Astrocyte (in vitro differentiated cells and primary cell): ENCODE results near the gene CRB3. TPM values are rescaled to one million over a fixed set of nuclear protein-coding genes. Genes with fewer than 3 reads are reported as not detected.

ENCODE experiments used
- DNase-seq: peaks from one replicate; pipeline ENCODE4 v3.0.0-alpha.2; 2010; ENCODE audit warnings: low read depth
- FAIRE-seq: peaks from 2 replicates; lab custom pipeline; 2011; peaks lifted over from hg19 to GRCh38; lab: Jason Lieb, UNC
- H2AFZ ChIP-seq: 2 replicates; pipeline ENCODE4 v1.6.0; 2012; ENCODE audit warnings: low read depth, low read length, inconsistent platforms
- H3K27ac ChIP-seq: 2 replicates; pipeline ENCODE4 v1.5.1; 2011; ENCODE audit warnings: low read depth, low read length, inconsistent platforms
- H3K27me3 ChIP-seq: 2 replicates; pipeline ENCODE4 v1.6.0; 2011; ENCODE audit warnings: low read length, inconsistent platforms; ENCODE audit not compliant: insufficient read depth
- H3K36me3 ChIP-seq: 2 replicates; pipeline ENCODE4 v1.5.1; 2011; ENCODE audit warnings: low read length, inconsistent platforms; ENCODE audit not compliant: insufficient read depth
- H3K4me1 ChIP-seq: 2 replicates; pipeline ENCODE4 v1.5.1; 2011; ENCODE audit warnings: low read length, inconsistent platforms; ENCODE audit not compliant: insufficient read depth
- H3K4me2 ChIP-seq: 2 replicates; pipeline ENCODE4 v1.6.0; 2012; ENCODE audit warnings: low read length, inconsistent platforms
- H3K4me3 ChIP-seq: 2 replicates; pipeline ENCODE4 v1.5.1; 2011; ENCODE audit warnings: low read depth, mild to moderate bottlenecking, low read length, inconsistent platforms; ENCODE audit not compliant: insufficient read depth
- H3K79me2 ChIP-seq: 2 replicates; pipeline ENCODE4 v1.6.0; 2012; ENCODE audit warnings: mild to moderate bottlenecking, low read length, inconsistent platforms; ENCODE audit not compliant: insufficient read depth
- H3K9ac ChIP-seq: 2 replicates; pipeline ENCODE4 v1.6.0; 2012; ENCODE audit warnings: mild to moderate bottlenecking, low read length, inconsistent platforms
- H3K9me3 ChIP-seq: 2 replicates; pipeline ENCODE4 v1.5.1; 2012; ENCODE audit warnings: low read depth, mild to moderate bottlenecking, low read length, inconsistent platforms; ENCODE audit not compliant: insufficient read depth
- H4K20me1 ChIP-seq: 2 replicates; pipeline ENCODE4 v1.6.0; 2012; ENCODE audit warnings: low read length, inconsistent platforms; ENCODE audit not compliant: insufficient read depth
- H3K27ac Mint-ChIP-seq: one replicate; pipeline ENCODE4 v1.8.0; 2021; ENCODE audit warnings: mild to moderate bottlenecking, mixed read lengths; ENCODE audit not compliant: unreplicated experiment
- H3K27me3 Mint-ChIP-seq: one replicate; pipeline ENCODE4 v1.8.0; 2021; ENCODE audit warnings: low read depth, mixed read lengths; ENCODE audit not compliant: unreplicated experiment
- H3K36me3 Mint-ChIP-seq: one replicate; pipeline ENCODE4 v1.8.0; 2021; ENCODE audit warnings: low read depth, mixed read lengths; ENCODE audit not compliant: unreplicated experiment
- H3K4me1 Mint-ChIP-seq: one replicate; pipeline ENCODE4 v1.8.0; 2021; ENCODE audit warnings: low read depth, mixed read lengths; ENCODE audit not compliant: unreplicated experiment
- H3K4me3 Mint-ChIP-seq: one replicate; pipeline ENCODE4 v1.8.0; 2021; ENCODE audit warnings: mild to moderate bottlenecking, moderate library complexity, mixed read lengths; ENCODE audit not compliant: unreplicated experiment
- H3K9me3 Mint-ChIP-seq: one replicate; pipeline ENCODE4 v1.8.0; 2021; ENCODE audit warnings: mild to moderate bottlenecking, mixed read lengths; ENCODE audit not compliant: unreplicated experiment
- EZH2 ChIP-seq: IDR thresholded peaks from 2 replicates; pipeline ENCODE4 v1.6.1; 2012; ENCODE audit warnings: mild to moderate bottlenecking, low read length, inconsistent platforms; ENCODE audit not compliant: insufficient read depth
- total RNA-seq: library from RNA; stranded (reverse); gene quantifications from 2 replicates; pipeline ENCODE4 v1.2.1, GENCODE V29; 2021
- TF ChIP-seq, protein P1 (sequence below): IDR thresholded peaks from 2 replicates; pipeline ENCODE4 v1.5.1; 2011; ENCODE audit warnings: low read depth, mild to moderate bottlenecking, inconsistent platforms, low read length, moderate library complexity; ENCODE audit not compliant: insufficient read depth

CRB3 gene
- total RNA-seq, 1 donor from 2014 or later, result 1.6 TPM

DNA sequence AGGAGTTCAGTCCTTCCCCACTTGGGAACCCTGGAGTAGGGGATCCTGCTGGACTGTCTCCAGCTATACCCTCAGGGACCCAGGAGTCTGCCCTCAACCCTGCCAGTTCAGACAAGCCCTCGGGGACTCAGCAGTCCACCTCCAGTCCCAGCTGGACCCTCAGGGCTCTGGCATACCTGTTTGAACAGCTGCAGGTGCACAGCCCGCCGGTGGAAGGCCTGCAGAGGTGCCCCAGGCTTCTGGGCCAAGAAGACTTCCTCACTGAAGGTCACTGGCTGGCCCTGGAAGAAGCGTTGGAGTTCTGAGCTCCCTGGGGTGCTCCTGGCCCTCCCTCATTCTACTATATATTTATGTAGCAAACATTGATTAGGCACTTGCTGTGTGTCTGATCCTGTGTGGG, 8.6 kb downstream of the CRB3 start:
- no peak overlapping the region for H3K4me3 Mint-ChIP-seq
- Histone ChIP-seq H3K4me2 (no peak overlapping the region), H3K4me3 (no peak overlapping the region), H3K9me3 (no peaks in the 10 kb centered on the region), H3K4me1 (no peaks in the 10 kb centered on the region), H3K27ac (no peak overlapping the region), H3K27me3 (peaks cover 13% of the 10 kb centered on the region), H2AFZ (no peak overlapping the region), H3K9ac (no peak overlapping the region), H3K79me2 (no peaks in the 10 kb centered on the region), H4K20me1 (no peaks in the 10 kb centered on the region), H3K36me3 (no peaks in the 10 kb centered on the region)
- no peak for FAIRE-seq
- H3K27ac Mint-ChIP-seq, result no peak overlapping the region
- H3K9me3 Mint-ChIP-seq, result no peaks in the 10 kb centered on the region
- no peak for DNase-seq
- TF ChIP-seq, protein P1, sequence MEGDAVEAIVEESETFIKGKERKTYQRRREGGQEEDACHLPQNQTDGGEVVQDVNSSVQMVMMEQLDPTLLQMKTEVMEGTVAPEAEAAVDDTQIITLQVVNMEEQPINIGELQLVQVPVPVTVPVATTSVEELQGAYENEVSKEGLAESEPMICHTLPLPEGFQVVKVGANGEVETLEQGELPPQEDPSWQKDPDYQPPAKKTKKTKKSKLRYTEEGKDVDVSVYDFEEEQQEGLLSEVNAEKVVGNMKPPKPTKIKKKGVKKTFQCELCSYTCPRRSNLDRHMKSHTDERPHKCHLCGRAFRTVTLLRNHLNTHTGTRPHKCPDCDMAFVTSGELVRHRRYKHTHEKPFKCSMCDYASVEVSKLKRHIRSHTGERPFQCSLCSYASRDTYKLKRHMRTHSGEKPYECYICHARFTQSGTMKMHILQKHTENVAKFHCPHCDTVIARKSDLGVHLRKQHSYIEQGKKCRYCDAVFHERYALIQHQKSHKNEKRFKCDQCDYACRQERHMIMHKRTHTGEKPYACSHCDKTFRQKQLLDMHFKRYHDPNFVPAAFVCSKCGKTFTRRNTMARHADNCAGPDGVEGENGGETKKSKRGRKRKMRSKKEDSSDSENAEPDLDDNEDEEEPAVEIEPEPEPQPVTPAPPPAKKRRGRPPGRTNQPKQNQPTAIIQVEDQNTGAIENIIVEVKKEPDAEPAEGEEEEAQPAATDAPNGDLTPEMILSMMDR, result no peak
- no peak for TF ChIP-seq EZH2
- no peaks in the 10 kb centered on the region for H3K36me3 Mint-ChIP-seq
- peaks cover 16% of the 10 kb centered on the region for H3K27me3 Mint-ChIP-seq
- H3K4me1 Mint-ChIP-seq, result no peaks in the 10 kb centered on the region

DNA sequence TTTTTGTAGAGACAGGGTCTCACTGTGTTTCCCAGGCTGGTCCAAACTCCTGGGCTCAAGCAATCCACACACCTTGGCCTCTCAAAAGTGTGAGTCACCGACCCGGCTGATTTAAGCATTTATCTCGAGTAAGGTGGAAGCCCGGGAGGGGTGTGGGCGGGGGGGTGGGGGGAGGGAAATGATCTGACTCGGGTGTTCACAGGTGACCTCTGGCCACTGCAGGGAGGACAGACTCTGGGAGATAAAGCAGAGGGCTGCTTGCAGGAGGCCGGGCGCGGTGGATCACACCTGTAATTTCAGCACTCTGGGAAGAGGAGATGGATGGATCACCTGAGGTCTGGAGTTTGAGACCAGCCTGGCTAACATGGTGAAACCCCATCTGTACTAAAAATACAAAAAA, 9.6 kb downstream of the CRB3 start:
- no peak overlapping the region for H3K27ac Mint-ChIP-seq

More for the DNA sequence above, 9.6 kb downstream of the CRB3 start:
- Histone ChIP-seq H3K79me2 (no peaks in the 10 kb centered on the region), H3K4me3 (no peak overlapping the region), H3K9me3 (no peaks in the 10 kb centered on the region), H3K9ac (no peak overlapping the region), H2AFZ (no peak overlapping the region), H3K27ac (no peak overlapping the region), H3K4me1 (no peaks in the 10 kb centered on the region), H3K27me3 (peaks cover 11% of the 10 kb centered on the region), H3K4me2 (no peak overlapping the region), H4K20me1 (no peaks in the 10 kb centered on the region), H3K36me3 (no peaks in the 10 kb centered on the region)
- Mint-ChIP-seq H3K4me1 (no peaks in the 10 kb centered on the region), H3K27me3 (peaks cover 12% of the 10 kb centered on the region), H3K36me3 (no peaks in the 10 kb centered on the region), H3K4me3 (no peak overlapping the region), H3K9me3 (no peaks in the 10 kb centered on the region)
- TF ChIP-seq, protein P1, result no peak
- no peak for TF ChIP-seq EZH2
- FAIRE-seq, result no peak
- DNase-seq, result no peak
